IMR-90 (cell line): ENCODE measurements around the gene COX10. TPM values are rescaled to one million over a fixed set of nuclear protein-coding genes. Genes with fewer than 3 reads are reported as not detected.

ENCODE experiments used
- ATAC-seq: fragments of 200-7000 bp; cut with Tn5 transposase; 2 replicates; pipeline ENCODE4 v1.9.1; 2020; ENCODE audit warnings: low read depth, mild to moderate bottlenecking, moderate library complexity
- BruUV-seq: library from RNA; stranded (reverse); fragments of 400-500 nt; replicated peaks from 2 replicates; lab custom pipeline; 2021; lab: Mats Ljungman, UMichigan
- CTCF ChIA-PET: fragments of 300-600 bp; formaldehyde crosslinking; extraction: SDS; loops from one replicate; lab custom pipeline; 2021; ENCODE audit warnings: antibody characterized with exemption; lab: Yijun Ruan, JAX
- POLR2A ChIA-PET: fragments of 300-600 bp; sonication (Branson Sonifier 250); formaldehyde crosslinking; loops from one replicate; lab custom pipeline; 2022; ENCODE audit warnings: antibody characterized with exemption; ENCODE audit not compliant: unreplicated experiment; lab: Charles Lee
- DNase-seq: peaks from one replicate; pipeline ENCODE4 v3.0.0; 2013
- H2AFZ ChIP-seq: replicated peaks from 2 replicates; pipeline ENCODE3; 2013; ENCODE audit warnings: low read length, mild to moderate bottlenecking; ENCODE audit not compliant: poor library complexity
- H2AK5ac ChIP-seq: 2 replicates; pipeline ENCODE4 v1.6.1; 2013; ENCODE audit warnings: low read depth, low read length, inconsistent platforms
- H2AK9ac ChIP-seq: replicated peaks from 2 replicates; pipeline ENCODE3; 2013; ENCODE audit warnings: mild to moderate bottlenecking, low read depth, low read length, moderate library complexity; ENCODE audit not compliant: poor library complexity
- H2BK120ac ChIP-seq: 2 replicates; pipeline ENCODE4 v1.6.1; 2013; ENCODE audit warnings: low read depth, low read length, inconsistent platforms
- H2BK15ac ChIP-seq: 3 replicates; pipeline ENCODE4 v1.6.1; 2013; ENCODE audit warnings: low read depth, low read length, inconsistent platforms
- H2BK20ac ChIP-seq: 2 replicates; pipeline ENCODE4 v1.6.1; 2013; ENCODE audit warnings: low read depth, mild to moderate bottlenecking, inconsistent platforms, low read length, moderate library complexity
- H2BK5ac ChIP-seq: 2 replicates; pipeline ENCODE4 v1.6.1; 2013; ENCODE audit warnings: mild to moderate bottlenecking, low read depth, low read length, inconsistent platforms; ENCODE audit not compliant: poor library complexity, severe bottlenecking
- H3K14ac ChIP-seq: replicated peaks from 2 replicates; pipeline ENCODE4 v1.6.1; 2013; ENCODE audit warnings: low read depth, low read length, inconsistent platforms
- H3K18ac ChIP-seq: 2 replicates; pipeline ENCODE4 v1.6.1; 2013; ENCODE audit warnings: low read depth, low read length, control low read depth
- H3K23ac ChIP-seq: 2 replicates; pipeline ENCODE4 v1.6.1; 2013; ENCODE audit warnings: low read depth, low read length, inconsistent platforms
- H3K27ac ChIP-seq: 2 replicates; pipeline ENCODE4 v1.5.1; 2013; ENCODE audit warnings: mild to moderate bottlenecking, control low read depth, low read length; ENCODE audit not compliant: insufficient read depth
- H3K27me3 ChIP-seq: 2 replicates; pipeline ENCODE4 v1.6.1; 2013; ENCODE audit warnings: low read length; ENCODE audit not compliant: control insufficient read depth, insufficient read depth
- H3K36me3 ChIP-seq: 2 replicates; pipeline ENCODE4 v1.6.1; 2013; ENCODE audit warnings: low read length, mixed read lengths; ENCODE audit not compliant: control insufficient read depth, insufficient read depth
- H3K4ac ChIP-seq: 2 replicates; pipeline ENCODE4 v1.6.1; 2013; ENCODE audit warnings: low read depth, low read length, inconsistent platforms
- H3K4me1 ChIP-seq: 2 replicates; pipeline ENCODE4 v1.6.1; 2013; ENCODE audit warnings: low read length, mixed read lengths; ENCODE audit not compliant: control insufficient read depth, insufficient read depth
- H3K4me2 ChIP-seq: 2 replicates; pipeline ENCODE4 v1.6.1; 2013; ENCODE audit warnings: low read depth, mild to moderate bottlenecking, control low read depth, low read length, moderate library complexity
- H3K4me3 ChIP-seq: 2 replicates; pipeline ENCODE4 v1.5.1; 2013; ENCODE audit warnings: low read depth, mild to moderate bottlenecking, control low read depth, low read length, moderate library complexity; ENCODE audit not compliant: insufficient read depth
- H3K56ac ChIP-seq: 2 replicates; pipeline ENCODE4 v1.6.1; 2013; ENCODE audit warnings: low read length, inconsistent platforms; ENCODE audit not compliant: insufficient read depth; ENCODE audit errors: extremely low read depth
- H3K79me1 ChIP-seq, 2 experiments: 2 replicates each; pipeline ENCODE4 v1.6.1; 2013; ENCODE audit warnings: low read length in 2 of 2, inconsistent platforms in 1 of 2, low read depth in 1 of 2
- H3K9ac ChIP-seq: 2 replicates; pipeline ENCODE4 v1.6.1; 2013; ENCODE audit warnings: low read depth, low read length, control low read depth
- H3K9me1 ChIP-seq: 2 replicates; pipeline ENCODE4 v1.6.1; 2013; ENCODE audit warnings: low read length, inconsistent platforms; ENCODE audit not compliant: insufficient read depth
- H3K9me3 ChIP-seq: 2 replicates; pipeline ENCODE4 v1.6.1; 2013; ENCODE audit warnings: low read length; ENCODE audit not compliant: control insufficient read depth, insufficient read depth
- H4K20me1 ChIP-seq: 2 replicates; pipeline ENCODE4 v1.6.1; 2013; ENCODE audit warnings: low read length, inconsistent platforms; ENCODE audit not compliant: insufficient read depth
- H4K5ac ChIP-seq: 2 replicates; pipeline ENCODE4 v1.6.1; 2013; ENCODE audit warnings: mild to moderate bottlenecking, low read depth, low read length, control low read depth
- H4K8ac ChIP-seq, 2 experiments: 2 replicates each; pipeline ENCODE4 v1.6.1; 2013; ENCODE audit warnings: low read depth in 2 of 2, low read length in 2 of 2, control low read depth in 1 of 2, inconsistent platforms in 1 of 2
- H4K91ac ChIP-seq: 2 replicates; pipeline ENCODE4 v1.6.1; 2013; ENCODE audit warnings: low read depth, low read length, inconsistent platforms; ENCODE audit not compliant: insufficient read depth
- CEBPB ChIP-seq: IDR thresholded peaks from 2 replicates; pipeline ENCODE4 v1.6.1; 2012; ENCODE audit warnings: low read depth, low read length, improper control_type of control experiment
- CHD1 ChIP-seq: IDR thresholded peaks from 2 replicates; pipeline ENCODE4 v1.6.1; 2012; ENCODE audit warnings: low read depth, low read length, improper control_type of control experiment
- CTCF ChIP-seq: conservative IDR thresholded peaks from 2 replicates; pipeline ENCODE4 v1.5.1; 2012; ENCODE audit warnings: mild to moderate bottlenecking, low read depth, low read length, improper control_type of control experiment
- ELK1 ChIP-seq: fragments of 150-350 bp; IDR thresholded peaks from 2 replicates; pipeline ENCODE4 v1.6.1; 2016; ENCODE audit warnings: low read depth, mild to moderate bottlenecking, low read length, moderate library complexity, borderline replicate concordance
- MAFK ChIP-seq: IDR thresholded peaks from 2 replicates; pipeline ENCODE4 v1.6.1; 2012; ENCODE audit warnings: low read depth, low read length, improper control_type of control experiment
- MAZ ChIP-seq: IDR thresholded peaks from 2 replicates; pipeline ENCODE4 v1.6.1; 2012; ENCODE audit warnings: low read depth, mild to moderate bottlenecking, low read length, improper control_type of control experiment, moderate library complexity, borderline replicate concordance
- MXI1 ChIP-seq: IDR thresholded peaks from 2 replicates; pipeline ENCODE4 v1.6.1; 2012; ENCODE audit warnings: low read depth, mild to moderate bottlenecking, low read length, moderate library complexity, borderline replicate concordance
- NFE2L2 ChIP-seq: fragments of 150-350 bp; IDR thresholded peaks from 2 replicates; pipeline ENCODE4 v1.6.1; 2016; ENCODE audit warnings: low read depth, mild to moderate bottlenecking, low read length
- RAD21 ChIP-seq: IDR thresholded peaks from 2 replicates; pipeline ENCODE4 v1.6.1; 2012; ENCODE audit warnings: low read length, improper control_type of control experiment
- RCOR1 ChIP-seq: IDR thresholded peaks from 2 replicates; pipeline ENCODE4 v1.6.1; 2012; ENCODE audit warnings: mild to moderate bottlenecking, low read length, improper control_type of control experiment; ENCODE audit not compliant: insufficient replicate concordance
- RFX5 ChIP-seq: IDR thresholded peaks from 2 replicates; pipeline ENCODE4 v1.8.0; 2012; ENCODE audit warnings: low read depth, mild to moderate bottlenecking, low read length, moderate library complexity
- SMC3 ChIP-seq: fragments of 150-350 bp; IDR thresholded peaks from 2 replicates; pipeline ENCODE4 v1.6.1; 2016; ENCODE audit warnings: low read depth, mild to moderate bottlenecking, antibody characterized with exemption, low read length, moderate library complexity
- USF2 ChIP-seq: fragments of 150-350 bp; IDR thresholded peaks from 2 replicates; pipeline ENCODE4 v1.6.1; 2017; ENCODE audit warnings: mild to moderate bottlenecking, antibody characterized with exemption, low read length, low read depth
- WGBS, 2 experiments: methylation state at CpG; one replicate each; pipeline versions ENCODE4 v1.1.5 to v1.1.7; 2013; ENCODE audit warnings: missing lambda C conversion rate in 2 of 2; ENCODE audit not compliant: insufficient read length in 1 of 2; ENCODE audit errors: extremely low coverage in 2 of 2; 5-methylcytosine and 5-hydroxymethylcytosine counted together
- dilution Hi-C: fragments of 300-500 bp; cut with HindIII; formaldehyde crosslinking; loops from one replicate; pipeline ENCODE4 v1.14.3; 2018; ENCODE audit warnings: low sequenced_read_pairs; ENCODE audit not compliant: unreplicated experiment
- in situ Hi-C: fragments of 300-500 bp; cut with MboI; formaldehyde crosslinking; loops from 3 replicates; pipeline ENCODE4 v1.14.3; 2019; ENCODE audit warnings: low sequenced_read_pairs, inconsistent platforms, mixed read lengths
- intact Hi-C: fragments of 100-400 bp; cut with micrococcal nuclease; formaldehyde crosslinking; loops from 2 replicates; pipeline ENCODE4 v1.10.0; 2022
- polyA plus RNA-seq, 3 experiments: library from polyadenylated mRNA; depleted of rRNA; stranded (reverse); fragments of >200 nt; gene quantifications; 2 replicates each; pipeline ENCODE4 v1.2.3, GENCODE V29; 2012; ENCODE audit warnings: low replicate concordance in 1 of 3
- total RNA-seq: library from RNA; depleted of rRNA; stranded (reverse); fragments of >200 nt; gene quantifications from 2 replicates; pipeline ENCODE4 v1.2.3, GENCODE V29; 2012

The COX10 gene
- total and polyA plus RNA-seq, 2 of the 4 experiments (the other 2 are of a cell fraction) = 15.4 to 16.1 TPM

GRCh38 chr17:14103836-14104235, 34.5 kb downstream of the COX10 start:
- dilution Hi-C loops = no loop called here
- Histone ChIP-seq H4K8ac (no peak overlapping the region), H2BK120ac (no peak overlapping the region), H4K5ac (no peak overlapping the region), H3K56ac (no peak overlapping the region), H3K27ac (no peak overlapping the region), H3K23ac (no peak overlapping the region), H2AFZ (no peak overlapping the region), H3K9me3 (no peaks in the 10 kb centered on the region), H2BK15ac (no peak overlapping the region), H3K9ac (no peak overlapping the region), H3K4me3 (no peak overlapping the region), H3K79me1 (peaks cover 11 to 24% of the 10 kb centered on the region in 2 experiments), H3K27me3 (no peaks in the 10 kb centered on the region), H2AK9ac (no peak overlapping the region), H4K91ac (no peak overlapping the region), H3K4me1 (peaks cover 3% of the 10 kb centered on the region; the same call in 1 of the 2 replicates), H3K4me2 (no peak overlapping the region), H3K4ac (no peak overlapping the region), H3K9me1 (0 out of 2 replicates have a peak, but pooled peaks cover 3% of the 10 kb centered on the region), H4K20me1 (no peaks in the 10 kb centered on the region), H3K14ac (no peak overlapping the region), H2AK5ac (no peak overlapping the region), H2BK5ac (no peak overlapping the region), H3K18ac (no peak overlapping the region), H3K36me3 (peaks cover 10% of the 10 kb centered on the region), H2BK20ac (no peak overlapping the region)
- in situ Hi-C loops = no loop called here
- intact Hi-C loops = no loop called here
- DNase-seq (no peak), ATAC-seq (no peak)
- TF ChIP-seq USF2 (no peak), MXI1 (no peak), RCOR1 (no peak), CTCF (no peak), NFE2L2 (no peak), CEBPB (no peak), ELK1 (no peak), RAD21 (no peak), SMC3 (no peak), MAZ (no peak), CHD1 (no peak), MAFK (no peak), RFX5 (no peak)
- no TSS peak for BruUV-seq
- 100% methylated on average over 1 of the region's 8 CpGs; no CpG with 5 or more reads in 1 of the 2 experiments for WGBS, 2 experiments
- CTCF ChIA-PET = no interaction called here
- POLR2A ChIA-PET = no interaction called here
